Activated naive CD8-positive, alpha-beta T cell treated with anti-CD3 and anti-CD28 coated beads, Interleukin-2, amount 10 ng/mL, durations not matched to agents 7 days and 5 days (primary cell): ENCODE data around the gene ARRDC3. TPM values are rescaled to one million over a fixed set of nuclear protein-coding genes. Genes with fewer than 3 reads are reported as not detected.

ENCODE experiments used
- ATAC-seq: fragments of 150-1000 bp; cut with Tn5 transposase; one replicate; pipeline ENCODE4 v1.10.0; 2021; ENCODE audit warnings: low read depth, moderate library complexity
- POLR2A ChIA-PET: fragments of 350-600 bp; sonication (Branson Sonifier 250); formaldehyde crosslinking; loops from one replicate; lab custom pipeline; 2021; ENCODE audit warnings: antibody characterized with exemption; lab: Charles Lee
- DNase-seq: peaks from one replicate; pipeline ENCODE4 v3.0.0; 2021
- H3K27ac Mint-ChIP-seq: one replicate; pipeline ENCODE4 v1.8.0; 2022; ENCODE audit warnings: mild to moderate bottlenecking, mixed read lengths
- H3K27me3 Mint-ChIP-seq: one replicate; pipeline ENCODE4 v1.8.0; 2022; ENCODE audit warnings: mild to moderate bottlenecking, moderate library complexity, mixed read lengths
- H3K36me3 Mint-ChIP-seq: one replicate; pipeline ENCODE4 v1.8.0; 2021; ENCODE audit warnings: mild to moderate bottlenecking, mixed read lengths
- H3K4me1 Mint-ChIP-seq: one replicate; pipeline ENCODE4 v1.8.0; 2021; ENCODE audit warnings: mixed read lengths
- H3K4me3 Mint-ChIP-seq: one replicate; pipeline ENCODE4 v1.8.0; 2022; ENCODE audit warnings: mild to moderate bottlenecking, moderate library complexity, mixed read lengths
- H3K9me3 Mint-ChIP-seq: one replicate; pipeline ENCODE4 v1.8.0; 2021; ENCODE audit warnings: mixed read lengths
- total RNA-seq, 2 experiments: library from RNA; stranded (reverse); gene quantifications; one replicate each; pipeline ENCODE4 v1.2.3, GENCODE V29; 2021

ARRDC3 gene
- total RNA-seq, 2 experiments from 2014 or later, result 87.3 to 90.6 TPM

DNA sequence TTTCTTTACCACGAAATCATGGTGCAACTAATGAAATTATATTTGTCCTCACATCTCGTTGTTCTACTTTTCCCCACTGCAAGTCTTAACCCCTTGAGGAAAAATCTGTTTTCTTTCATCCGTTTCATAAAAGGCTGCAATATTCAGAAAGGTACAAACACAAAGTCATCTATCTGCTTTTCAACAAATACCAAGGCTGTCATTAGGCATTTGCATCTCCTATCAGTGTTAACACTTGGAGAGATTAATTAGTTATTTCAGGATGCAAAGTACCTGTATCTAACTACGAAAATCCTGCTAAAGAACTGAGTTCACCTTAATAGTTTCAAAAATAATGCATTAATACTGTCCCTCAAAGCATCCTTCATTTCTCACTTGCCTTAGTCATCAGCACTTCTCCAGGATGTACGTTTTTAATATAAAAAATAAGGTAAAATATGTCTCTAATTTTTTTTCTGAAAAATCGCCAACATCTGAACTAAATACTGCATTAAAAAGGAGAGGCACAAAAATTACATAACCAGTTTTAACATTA, 1.8 kb downstream of the ARRDC3 start:
- Mint-ChIP-seq H3K27ac (peak overlapping the region; percentile 100), H3K27me3 (no peaks in the 10 kb centered on the region), H3K4me3 (peak overlapping the region; percentile 98), H3K4me1 (peaks cover 22% of the 10 kb centered on the region), H3K9me3 (no peaks in the 10 kb centered on the region), H3K36me3 (peaks cover 14% of the 10 kb centered on the region)
- POLR2A ChIA-PET, result interaction anchor here (0.6 to 2.2 kb wide), 34 partner anchors 9 to 972 kb away, joined by 3 to 22 read pairs (median 5); partner anchors contain the start of gene CETN3
- DNase-seq (no peak), ATAC-seq (no peak)

DNA sequence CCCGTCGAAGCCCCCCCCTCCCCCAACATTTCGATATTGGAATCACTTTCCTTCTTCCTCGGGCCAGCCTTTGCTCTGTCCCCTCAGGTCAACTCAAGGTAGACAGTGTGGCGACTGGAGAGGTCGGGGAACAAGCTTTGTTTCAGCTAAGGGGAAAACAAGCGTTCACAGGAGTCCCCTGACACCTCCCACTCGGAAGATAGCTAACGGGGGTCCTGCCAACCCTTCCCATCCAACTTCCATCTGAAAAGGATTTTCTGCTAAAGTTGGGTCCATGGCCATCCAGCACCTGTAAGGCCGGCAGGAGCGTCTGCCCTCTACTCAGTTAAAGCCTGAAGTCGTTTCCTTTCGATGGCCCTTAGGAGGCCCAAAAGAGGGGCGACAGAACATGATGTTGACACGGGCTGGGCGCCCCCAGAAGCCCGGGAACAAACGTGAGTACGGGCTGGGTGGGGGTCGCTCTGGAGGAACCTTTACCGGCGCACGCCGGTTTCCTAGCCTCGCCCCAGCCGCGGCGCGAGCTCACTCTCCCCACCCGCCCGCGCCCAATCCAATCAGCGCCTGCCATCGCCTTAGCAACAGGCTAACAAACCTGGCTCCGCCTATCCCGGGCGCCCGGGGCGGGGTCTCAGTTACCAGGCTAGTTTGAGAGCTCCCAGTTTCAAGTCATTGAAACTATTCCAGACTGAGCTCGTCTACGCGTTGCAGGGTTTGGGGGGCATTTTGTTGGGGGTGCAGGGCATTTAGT, 2.5 kb downstream of the ARRDC3 start:
- Mint-ChIP-seq H3K27ac (peak overlapping the region; percentile 100), H3K9me3 (no peaks in the 10 kb centered on the region), H3K4me1 (peaks cover 24% of the 10 kb centered on the region), H3K4me3 (peak overlapping the region; percentile 98), H3K36me3 (peaks cover 14% of the 10 kb centered on the region), H3K27me3 (no peaks in the 10 kb centered on the region)
- POLR2A ChIA-PET, result interaction anchor here (0.6 to 2.2 kb wide), 38 partner anchors 8 to 971 kb away, joined by 3 to 22 read pairs (median 4); partner anchors contain the start of gene CETN3
- DNase-seq, result peak; percentile 96
- ATAC-seq, result peak; percentile 52

DNA sequence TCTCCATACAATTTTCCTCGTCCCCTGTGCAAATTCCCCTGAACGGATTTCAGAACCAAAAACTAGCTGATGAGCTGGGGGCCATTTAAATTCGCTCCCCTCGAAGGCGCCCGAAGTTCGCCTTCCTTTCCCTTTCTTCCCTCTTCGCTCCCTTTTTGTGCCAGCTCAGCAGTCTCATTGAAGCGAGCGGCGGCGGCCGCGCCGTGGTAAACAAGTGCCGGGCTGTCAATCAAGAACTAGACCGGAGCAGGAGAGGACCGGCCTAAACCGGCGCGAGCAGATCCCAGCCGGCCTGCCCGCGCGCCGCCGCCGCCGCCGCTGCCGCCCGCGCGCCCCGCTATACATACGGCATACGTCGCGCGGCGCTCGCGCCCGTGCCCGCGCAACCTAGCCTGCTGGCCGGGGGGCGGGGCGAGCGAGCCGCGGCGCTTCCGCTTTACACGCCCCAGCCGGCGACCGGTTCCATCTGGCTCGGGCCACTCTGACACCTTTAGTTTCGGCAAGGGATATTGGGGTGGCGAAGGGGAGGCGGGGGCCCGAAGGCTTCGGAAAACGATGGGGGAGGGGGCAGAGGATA, 3.1 kb downstream of the ARRDC3 start:
- peak overlapping the region; percentile 98 for H3K4me3 Mint-ChIP-seq
- no peaks in the 10 kb centered on the region for H3K9me3 Mint-ChIP-seq
- peaks cover 15% of the 10 kb centered on the region for H3K36me3 Mint-ChIP-seq
- no peaks in the 10 kb centered on the region for H3K27me3 Mint-ChIP-seq
- POLR2A ChIA-PET, result interaction anchor here (0.7 to 2.2 kb wide), 24 partner anchors 9 to 970 kb away, joined by 3 to 22 read pairs (median 5); partner anchors contain the start of gene CETN3
- H3K27ac Mint-ChIP-seq, result peak overlapping the region; percentile 100
- ATAC-seq (peak; percentile 45), DNase-seq (peak; percentile 99)
- H3K4me1 Mint-ChIP-seq, result peaks cover 24% of the 10 kb centered on the region

DNA sequence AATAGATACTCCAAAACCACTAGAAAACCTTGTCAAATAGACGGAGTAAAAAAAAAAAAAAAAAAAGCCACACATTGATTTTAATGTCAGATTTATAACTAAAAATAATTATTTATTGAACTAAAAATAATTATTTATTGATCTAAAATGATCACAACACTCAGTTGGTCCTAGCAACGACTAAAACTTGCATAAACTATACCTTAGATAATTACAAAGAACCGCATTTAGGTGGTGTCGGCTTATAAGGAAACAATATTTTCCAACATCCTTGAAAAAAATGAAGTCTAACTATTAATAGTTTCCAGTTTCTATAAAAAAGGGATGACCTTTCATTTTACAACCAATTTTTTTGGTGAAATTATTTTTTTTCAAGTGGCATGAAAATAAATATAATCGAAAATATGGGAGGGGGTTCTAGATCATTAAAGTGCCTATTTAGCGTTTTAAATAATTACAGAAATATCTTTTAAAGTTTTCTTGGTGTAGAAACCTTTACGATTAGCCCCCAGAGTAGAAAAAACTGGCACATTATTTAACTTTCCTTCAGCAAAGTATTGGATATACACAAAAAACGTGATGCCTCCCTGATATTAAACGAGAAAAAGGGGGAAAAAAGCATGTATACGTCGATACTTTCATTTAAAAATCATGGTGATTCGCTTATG, 3.7 kb downstream of the ARRDC3 start:
- Mint-ChIP-seq H3K4me1 (peaks cover 22% of the 10 kb centered on the region), H3K36me3 (peaks cover 21% of the 10 kb centered on the region), H3K27ac (peak overlapping the region; percentile 100), H3K4me3 (peak overlapping the region; percentile 96), H3K27me3 (no peaks in the 10 kb centered on the region), H3K9me3 (no peaks in the 10 kb centered on the region)
- POLR2A ChIA-PET, result interaction anchor here (0.7 to 2.2 kb wide), 14 partner anchors 9 to 273 kb away, joined by 3 to 22 read pairs (median 5); no protein-coding TSS in a partner anchor
- DNase-seq (no peak), ATAC-seq (no peak)

DNA sequence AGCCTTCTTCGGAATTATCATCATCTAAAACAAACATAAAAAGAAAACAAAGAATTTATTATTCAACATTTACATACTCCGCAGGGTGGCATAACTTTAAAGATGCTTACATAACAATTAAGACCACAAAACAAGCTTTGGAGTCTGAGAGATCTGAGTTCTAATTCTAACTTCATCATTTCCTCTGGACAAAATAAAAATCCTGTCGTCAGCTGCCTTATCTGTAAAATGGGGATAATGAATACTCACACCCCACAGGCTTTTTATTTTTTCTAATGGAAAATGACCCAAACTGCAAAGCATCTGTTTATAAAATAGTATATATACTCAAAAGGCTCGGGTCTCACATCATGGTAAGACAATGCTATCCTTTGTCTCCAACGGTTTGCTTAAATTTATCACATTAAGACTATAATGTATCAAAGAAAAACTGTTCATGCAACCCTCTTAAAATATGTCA, 4.3 kb downstream of the ARRDC3 start:
- ATAC-seq (no peak), DNase-seq (no peak)
- Mint-ChIP-seq H3K27ac (peak overlapping the region; percentile 100), H3K36me3 (peaks cover 25% of the 10 kb centered on the region), H3K4me3 (peak overlapping the region; percentile 96), H3K27me3 (no peaks in the 10 kb centered on the region), H3K4me1 (peaks cover 20% of the 10 kb centered on the region), H3K9me3 (no peaks in the 10 kb centered on the region)
- POLR2A ChIA-PET, result interaction anchor here (1.4 kb wide), 1 partner anchor 11 kb away, joined by 4 read pairs; no protein-coding TSS in a partner anchor

DNA sequence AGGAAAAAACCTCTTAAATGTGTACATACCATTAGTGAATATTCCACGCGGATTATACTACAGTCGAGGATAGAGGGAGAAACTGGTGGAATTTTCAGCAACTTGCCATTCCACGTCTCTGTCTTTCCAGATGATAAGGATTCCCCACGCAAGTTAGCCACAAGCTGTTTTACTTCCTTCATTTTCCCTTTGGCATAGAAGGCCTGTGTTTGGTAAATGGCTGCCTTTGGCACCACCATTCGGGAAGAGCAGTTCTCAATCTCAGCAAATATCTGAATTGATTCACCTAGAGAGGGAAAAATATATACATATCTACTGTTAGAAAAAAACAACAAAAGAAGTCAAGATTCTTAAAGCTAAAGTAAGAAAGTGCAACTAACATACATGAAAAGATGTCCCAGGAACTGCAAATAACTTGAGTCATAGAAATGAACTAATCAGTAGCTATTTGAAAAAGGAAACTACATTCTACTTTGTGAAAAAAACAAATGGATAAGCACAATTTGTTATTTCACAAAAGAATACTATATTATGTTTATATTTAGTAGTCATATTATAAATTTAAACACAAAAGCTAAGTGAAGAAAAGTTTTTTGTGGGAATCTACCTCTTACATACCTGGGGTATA, 8.1 kb downstream of the ARRDC3 start:
- no peak for ATAC-seq
- H3K27ac Mint-ChIP-seq, result no peak overlapping the region

DNA sequence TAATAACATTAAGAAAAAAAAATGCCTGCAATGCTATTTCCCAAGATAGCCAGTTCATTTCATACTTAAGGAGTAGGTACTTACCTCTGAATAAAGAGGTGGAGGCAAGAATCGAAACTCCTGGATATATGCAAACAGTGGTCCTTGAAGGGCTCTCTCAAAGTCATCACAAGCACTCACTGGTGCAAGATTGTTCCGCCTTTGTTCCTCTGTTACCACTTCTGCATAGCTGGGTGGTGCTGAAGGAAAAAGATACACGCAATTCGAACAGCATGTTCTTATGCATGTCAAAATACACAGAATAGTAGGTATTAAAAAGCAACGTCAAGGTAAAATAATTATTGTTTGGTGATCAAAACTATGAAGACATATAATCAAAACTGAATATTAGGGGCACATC, 9.5 kb downstream of the ARRDC3 start:
- ATAC-seq (no peak), DNase-seq (no peak)
- no peak overlapping the region for H3K4me3 Mint-ChIP-seq
- H3K27ac Mint-ChIP-seq, result no peak overlapping the region
- H3K36me3 Mint-ChIP-seq, result peaks cover 54% of the 10 kb centered on the region
- H3K4me1 Mint-ChIP-seq, result peaks cover 29% of the 10 kb centered on the region
- H3K27me3 Mint-ChIP-seq, result no peaks in the 10 kb centered on the region
- H3K9me3 Mint-ChIP-seq, result no peaks in the 10 kb centered on the region
- POLR2A ChIA-PET, result interaction anchor here (2.2 kb wide), 1 partner anchor 10 kb away, joined by 13 read pairs; the partner anchor contains the start of gene ARRDC3

More for the DNA sequence above, 8.1 kb downstream of the ARRDC3 start:
- H3K4me1 Mint-ChIP-seq, result peaks cover 34% of the 10 kb centered on the region
- no peaks in the 10 kb centered on the region for H3K27me3 Mint-ChIP-seq
- POLR2A ChIA-PET, result interaction anchor here (1.0 to 2.2 kb wide), 2 partner anchors 8 to 9 kb away, joined by 4 to 13 read pairs; partner anchors contain the start of gene ARRDC3
- no peak for DNase-seq
- H3K9me3 Mint-ChIP-seq, result no peaks in the 10 kb centered on the region
- H3K4me3 Mint-ChIP-seq, result no peak overlapping the region
- peaks cover 50% of the 10 kb centered on the region for H3K36me3 Mint-ChIP-seq

DNA sequence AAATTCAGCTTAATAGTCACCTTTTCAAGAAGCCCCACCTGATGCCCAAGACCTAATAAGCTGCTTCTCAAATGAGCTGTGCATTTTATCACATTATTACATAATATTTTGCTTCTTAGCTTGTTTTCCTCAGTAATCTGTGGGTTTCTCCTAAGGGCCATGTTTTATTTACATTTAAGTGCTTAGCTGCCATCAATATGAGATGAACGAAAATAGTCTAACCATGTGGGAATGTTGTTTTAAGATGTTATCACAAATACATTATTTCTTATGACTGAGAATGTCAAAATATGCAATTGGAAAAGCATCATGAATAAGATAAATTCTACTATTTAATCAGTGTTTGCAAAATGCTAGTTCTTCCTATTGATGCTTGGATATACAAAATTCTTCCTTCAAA, 10.1 kb downstream of the ARRDC3 start:
- no peak for ATAC-seq
- POLR2A ChIA-PET, result interaction anchor here (1.2 kb wide), 1 partner anchor 8 kb away, joined by 4 read pairs; no protein-coding TSS in a partner anchor
- H3K36me3 Mint-ChIP-seq, result peaks cover 60% of the 10 kb centered on the region
- DNase-seq, result no peak
- no peaks in the 10 kb centered on the region for H3K27me3 Mint-ChIP-seq
- peaks cover 28% of the 10 kb centered on the region for H3K4me1 Mint-ChIP-seq
- no peaks in the 10 kb centered on the region for H3K9me3 Mint-ChIP-seq
- peak overlapping the region; percentile 54 for H3K27ac Mint-ChIP-seq
- no peak overlapping the region for H3K4me3 Mint-ChIP-seq

DNA sequence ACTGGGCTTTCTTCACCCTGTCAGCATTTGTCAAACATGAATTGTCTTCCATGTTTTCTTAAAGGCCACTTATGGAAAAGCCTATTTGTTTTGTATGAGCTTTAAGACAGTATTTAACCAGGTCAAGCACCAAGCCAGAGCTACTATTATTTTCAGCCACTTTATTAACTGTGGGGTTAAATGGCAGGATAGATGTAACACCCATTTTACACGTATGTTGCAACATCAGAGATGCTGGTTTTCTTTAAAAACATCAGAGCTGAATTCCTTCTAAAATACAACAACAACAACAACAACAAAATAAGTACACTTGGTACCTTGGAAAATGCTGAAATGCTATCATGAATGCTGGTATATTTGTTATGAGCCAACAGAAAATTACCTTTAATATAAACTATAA, 13.6 kb downstream of the ARRDC3 start:
- POLR2A ChIA-PET, result interaction anchor here (1.1 to 1.8 kb wide), 2 partner anchors 11 to 14 kb away, joined by 3 to 10 read pairs; partner anchors contain the start of gene ARRDC3
- Mint-ChIP-seq H3K27ac (no peak overlapping the region), H3K4me3 (no peak overlapping the region), H3K9me3 (peaks cover 2% of the 10 kb centered on the region), H3K36me3 (peaks cover 53% of the 10 kb centered on the region), H3K27me3 (no peaks in the 10 kb centered on the region), H3K4me1 (peaks cover 16% of the 10 kb centered on the region)
- ATAC-seq (no peak), DNase-seq (no peak)

DNA sequence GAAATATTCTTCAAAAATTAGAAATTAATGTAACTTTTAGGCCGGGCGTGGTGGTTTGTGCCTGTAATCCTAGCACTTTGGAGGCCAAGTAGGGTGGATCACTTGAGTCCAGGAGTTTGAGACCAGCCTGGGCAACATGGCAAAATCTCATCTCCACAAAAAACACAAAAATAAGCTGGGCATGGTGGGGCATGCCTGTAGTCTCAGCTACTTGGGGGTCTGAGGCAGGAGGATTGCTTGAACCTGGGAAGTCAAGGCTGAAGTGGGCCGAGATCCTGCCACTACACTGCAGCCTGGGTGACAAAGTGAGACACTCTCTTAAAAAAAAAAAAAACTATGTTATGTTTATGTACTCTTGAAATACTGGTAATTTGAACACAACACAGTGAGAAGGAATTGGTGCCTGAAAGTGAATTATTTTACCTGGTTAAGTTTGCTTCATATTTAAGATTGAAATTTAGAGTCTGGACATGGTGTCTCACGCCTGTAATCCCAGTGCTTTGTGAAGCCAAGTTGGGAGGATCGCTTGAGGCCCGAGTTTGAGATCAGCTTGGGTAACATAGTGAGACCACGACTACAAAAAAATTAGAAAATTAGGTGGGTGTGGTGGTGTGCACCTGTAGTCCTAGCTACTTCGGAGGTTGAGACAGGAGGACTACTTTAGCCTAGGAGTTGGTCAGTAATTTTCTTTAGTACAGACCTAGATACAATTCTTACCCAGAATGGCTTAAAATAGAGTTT, 15.0 kb downstream of the ARRDC3 start:
- ATAC-seq, result no peak
- H3K27ac Mint-ChIP-seq, result no peak overlapping the region
- POLR2A ChIA-PET, result no interaction called here
- H3K27me3 Mint-ChIP-seq, result no peaks in the 10 kb centered on the region
- no peak for DNase-seq
- H3K9me3 Mint-ChIP-seq, result peaks cover 2% of the 10 kb centered on the region
- no peak overlapping the region for H3K4me3 Mint-ChIP-seq
- H3K36me3 Mint-ChIP-seq, result peaks cover 44% of the 10 kb centered on the region
- H3K4me1 Mint-ChIP-seq, result peaks cover 13% of the 10 kb centered on the region

DNA sequence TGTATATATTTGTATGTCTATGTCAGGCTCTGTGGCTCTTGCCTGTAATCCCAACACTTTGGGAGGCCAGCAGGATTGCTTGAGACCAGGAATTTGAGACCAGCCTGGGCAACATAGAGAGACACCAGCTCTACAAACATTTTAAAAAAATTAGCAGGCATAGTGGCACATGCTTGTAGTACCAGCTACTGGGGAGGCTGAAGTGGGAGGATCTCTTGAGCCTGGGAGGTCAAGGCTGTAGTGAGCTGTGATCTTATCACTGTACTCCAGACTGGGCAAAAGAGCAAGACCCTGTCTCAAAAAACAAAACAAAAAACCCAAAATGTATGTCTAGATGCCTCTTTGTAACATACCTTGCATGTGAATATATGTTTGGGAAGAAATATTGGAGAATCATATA, 15.8 kb downstream of the ARRDC3 start:
- Mint-ChIP-seq H3K4me3 (no peak overlapping the region), H3K9me3 (peaks cover 2% of the 10 kb centered on the region), H3K36me3 (peaks cover 39% of the 10 kb centered on the region), H3K4me1 (peaks cover 10% of the 10 kb centered on the region), H3K27me3 (no peaks in the 10 kb centered on the region), H3K27ac (no peak overlapping the region)
- POLR2A ChIA-PET, result interaction anchor here (0.7 to 1.3 kb wide), 2 partner anchors 16 to 966 kb away, joined by 5 to 7 read pairs; partner anchors contain the start of gene ARRDC3
- ATAC-seq (no peak), DNase-seq (no peak)

DNA sequence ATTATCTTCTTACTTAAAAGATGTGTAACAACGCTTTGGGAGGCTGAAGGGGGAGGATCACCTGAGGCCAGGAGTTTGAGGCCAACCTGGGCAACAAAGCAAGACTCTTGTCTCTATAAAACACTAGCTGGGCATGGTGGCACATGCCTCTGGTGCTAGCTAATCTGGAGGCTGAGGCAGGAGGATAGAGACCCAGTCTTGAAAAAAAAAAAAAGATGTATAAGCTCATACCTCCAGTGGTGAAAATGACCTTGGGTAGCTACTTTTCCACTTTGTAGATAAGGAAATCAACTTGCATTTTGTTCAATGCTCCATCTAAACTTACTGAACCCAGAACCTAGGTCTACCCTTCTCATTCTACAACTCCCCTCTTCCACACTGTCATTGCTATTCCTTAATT, 16.6 kb downstream of the ARRDC3 start:
- Mint-ChIP-seq H3K36me3 (peaks cover 39% of the 10 kb centered on the region), H3K4me1 (peaks cover 10% of the 10 kb centered on the region), H3K27ac (no peak overlapping the region), H3K9me3 (peaks cover 6% of the 10 kb centered on the region), H3K4me3 (no peak overlapping the region), H3K27me3 (no peaks in the 10 kb centered on the region)
- ATAC-seq, result no peak
- POLR2A ChIA-PET, result interaction anchor here (0.7 to 1.3 kb wide), 3 partner anchors 9 to 965 kb away, joined by 4 to 7 read pairs (median 5); partner anchors contain the start of gene ARRDC3
- DNase-seq, result no peak
